Body of pancreas (tissue), 4 donors: ENCODE measurements around the gene RUFY3.
"Not testable (repeated sequence)": the region's sequence is repeated elsewhere in the genome, so short reads cannot be mapped to it uniquely, and the experiment has no call there.

ENCODE experiments used
- CTCF ChIP-seq, 7 experiments: fragments of 450-650 bp in 4 of 7; fragments of 200-600 bp in 3 of 7; sonication (generic) in 3 of 7; IDR thresholded peaks; one replicate each; pipeline ENCODE4 v1.5.1; 2016 to 2019; ENCODE audit warnings: antibody characterized with exemption in 7 of 7
- POLR2A ChIP-seq, 3 donors: fragments of 450-650 bp; IDR thresholded peaks; one replicate each; pipeline ENCODE4 v1.6.1; 2016; ENCODE audit warnings: antibody characterized with exemption in 3 of 3, mild to moderate bottlenecking in 2 of 3

GRCh38 chr4:70682142-70682541, 39.6 kb upstream of the RUFY3 start:
- not testable (repeated sequence) for TF ChIP-seq CTCF, POLR2A (IDR thresholded peaks at IDR 0.05)
